NCI-H1417 treated with DMSO at 0.1 percent for 48 hours (cell line): ENCODE measurements around the gene MAP9.
A peak's percentile ranks its signal among the peaks of the same experiment; 100 is the strongest.
"Not testable (repeated sequence)": the region's sequence is repeated elsewhere in the genome, so short reads cannot be mapped to it uniquely, and the experiment has no call there.

Experiments used
- DNase-seq: peaks from one replicate; lab custom pipeline; 2025; lab: John Stamatoyannopoulos, UW

MAP9 gene

GRCh38 chr4:155376387-155377268 lies at the start of gene MAP9:
Gene MAP9, minus strand, starts transcription at chr4:155376965. Its CDS starts 1,115 bp downstream, at chr4:155375850.
- peak; percentile 89 for DNase-seq

GRCh38 chr4:155424778-155425177 lies 48.0 kb upstream of the MAP9 start:
- DNase-seq = not testable (repeated sequence)

- no peak for DNase-seq
These were observed 46.9 kb upstream of the MAP9 start for GRCh38 chr4:155423671-155424070.

GRCh38 chr4:155419266-155419665 lies 42.5 kb upstream of the MAP9 start:
- DNase-seq = no peak

- DNase-seq = no peak
These were observed 38.9 kb upstream of the MAP9 start for GRCh38 chr4:155415662-155416061.

GRCh38 chr4:155413451-155413850 lies 36.7 kb upstream of the MAP9 start:
- no peak for DNase-seq

- no peak for DNase-seq
These were observed 34.8 kb upstream of the MAP9 start for GRCh38 chr4:155411546-155411945.

- no peak for DNase-seq
These were observed 32.0 kb upstream of the MAP9 start for GRCh38 chr4:155408796-155409195.

GRCh38 chr4:155407480-155407879 lies 30.7 kb upstream of the MAP9 start:
- no peak for DNase-seq

GRCh38 chr4:155405059-155405458 lies 28.3 kb upstream of the MAP9 start:
- DNase-seq = no peak

- peak; percentile 34 for DNase-seq
These were observed 27.1 kb upstream of the MAP9 start for GRCh38 chr4:155403886-155404285.

- DNase-seq = no peak
These were observed 26.2 kb upstream of the MAP9 start for GRCh38 chr4:155402941-155403340.

GRCh38 chr4:155400893-155401292 lies 24.1 kb upstream of the MAP9 start:
- no peak for DNase-seq

- no peak for DNase-seq
These were observed 23.4 kb upstream of the MAP9 start for GRCh38 chr4:155399974-155400697.

GRCh38 chr4:155392481-155393184 lies 15.9 kb upstream of the MAP9 start:
- no peak for DNase-seq

- no peak for DNase-seq
These were observed 15.2 kb upstream of the MAP9 start for GRCh38 chr4:155391932-155392331.

GRCh38 chr4:155388162-155388561 lies 11.4 kb upstream of the MAP9 start:
- DNase-seq = no peak

GRCh38 chr4:155383541-155383940 lies 6.8 kb upstream of the MAP9 start:
- DNase-seq = no peak

GRCh38 chr4:155377276-155377675 lies 511 bp upstream of the MAP9 start:
- no peak for DNase-seq

- DNase-seq = no peak
These were observed 5.2 kb downstream of the MAP9 start for GRCh38 chr4:155371432-155372043.

GRCh38 chr4:155367608-155368007 lies 9.2 kb downstream of the MAP9 start:
- DNase-seq = no peak

- DNase-seq = no peak
These were observed 22.7 kb downstream of the MAP9 start for GRCh38 chr4:155353923-155354540.
